ENCODE data around the gene NOL3. TPM values are rescaled to one million over a fixed set of nuclear protein-coding genes. Genes with fewer than 3 reads are reported as not detected.

Gene NOL3
- total and polyA plus RNA-seq, 2 donors (not counting 3 experiments of a cell fraction or from before 2014, with no cell fraction given), result 16.0 to 19.4 TPM

GRCh38 chr16:67137605-67138004 lies 32.7 kb upstream of the NOL3 start:
- Histone ChIP-seq H3K27ac (ENCODE audit: insufficient read depth, low read depth, low read length) (no peak overlapping the region), H3K9ac (replicated peaks; ENCODE audit: extremely low read depth, insufficient read depth, low read length) (no peak overlapping the region), H3K4me2 (ENCODE audit: insufficient read depth, low read length) (no peak overlapping the region), H3K9me1 (replicated peaks; ENCODE audit: control insufficient read depth, extremely low read depth, insufficient read depth, low read length) (no peaks in the 10 kb centered on the region), H3K9me3 (replicated peaks; ENCODE audit: control insufficient read depth, insufficient read depth, low read length) (no peaks in the 10 kb centered on the region), H3K4me1 (ENCODE audit: control insufficient read depth, extremely low read depth, insufficient read depth, low read length) (peaks cover 9% of the 10 kb centered on the region), H3K27me3 (ENCODE audit: control insufficient read depth in 2 of 2, insufficient read depth in 2 of 2, low read length in 2 of 2) (no peaks in the 10 kb centered on the region), H2AFZ (ENCODE audit: low read depth, low read length) (no peak overlapping the region), H3K79me2 (ENCODE audit: control insufficient read depth, insufficient read depth, low read length) (no peaks in the 10 kb centered on the region), H3K4me3 (replicated peaks in 1 of 3; ENCODE audit: insufficient read depth in 1 of 3, low read depth in 1 of 3, low read length in 3 of 3) (no peak overlapping the region), H3K36me3 (ENCODE audit: control insufficient read depth in 2 of 2, extremely low read depth in 1 of 2, insufficient read depth in 2 of 2, low read length in 2 of 2) (peaks cover 0 to 29% of the 10 kb centered on the region in 2 experiments), H4K20me1 (replicated peaks; ENCODE audit: control insufficient read depth, extremely low read depth, insufficient read depth, low read length) (no peaks in the 10 kb centered on the region)
- FAIRE-seq (peak; percentile 84), DNase-seq (ENCODE audit: low read depth, low spot score) (peak; percentile 96)
- ChIA-PET POLR2A (no interaction called here), CTCF (interaction anchor here (0.8 to 7.4 kb wide), 7 partner anchors 9 to 185 kb away, joined by 3 to 67 read pairs (median 3); no protein-coding TSS in a partner anchor)
- BruUV-seq (replicated peaks), result no TSS peak
- intact Hi-C loops (cut with micrococcal nuclease), result no loop called here
- TF ChIP-seq POLR2A (IDR thresholded peaks at IDR 0.05; ENCODE audit: low read depth, low read length) (no peak), POLR2AphosphoS5 (IDR thresholded peaks at IDR 0.05; ENCODE audit: insufficient read depth, low read depth, low read length) (peak; percentile 63), CTCF (IDR thresholded peaks at IDR 0.05; ENCODE audit: extremely low read depth in 1 of 2, insufficient read depth in 1 of 2, low read depth in 1 of 2, low read length in 2 of 2) (no peak), MYC (IDR thresholded peaks at IDR 0.05; ENCODE audit: low read depth, low read length) (no peak), FOS (IDR thresholded peaks at IDR 0.05; ENCODE audit: borderline replicate concordance, insufficient read depth, low read length) (no peak), JUN (IDR thresholded peaks at IDR 0.05; ENCODE audit: borderline replicate concordance, insufficient read depth, insufficient read length, low read depth) (no peak), GATA2 (IDR thresholded peaks at IDR 0.05; ENCODE audit: insufficient read depth, insufficient read length, low read depth, low read length) (peak; percentile 72)
- dilution Hi-C loops (cut with MboI; ENCODE audit: extremely low pct_ligation_motif_present, low sequenced_read_pairs), result no loop called here
